ENCODE results near the gene AURKB. TPM values are rescaled to one million over a fixed set of nuclear protein-coding genes. Genes with fewer than 3 reads are reported as not detected.

Gene AURKB
- total and polyA plus RNA-seq, 2 donors (not counting 1 experiment from before 2014, with no cell fraction given) = 1.1 to 5.3 TPM

- Mint-ChIP-seq H3K27ac (peak overlapping the region; percentile 99), H3K4me1 (peaks cover 48% of the 10 kb centered on the region), H3K4me3 (peak overlapping the region; percentile 93), H3K9me3 (ENCODE audit: insufficient read depth) (no peaks in the 10 kb centered on the region), H3K27me3 (no peaks in the 10 kb centered on the region)
- Histone ChIP-seq H3K27me3 (replicated peaks in 1 of 4; ENCODE audit: control extremely low read depth in 1 of 4, control insufficient read depth in 3 of 4, insufficient read depth in 4 of 4, low read length in 3 of 4) (no peaks in the 10 kb centered on the region), H3K4me1 (ENCODE audit: control insufficient read depth in 2 of 2, insufficient read depth in 2 of 2, low read length in 2 of 2) (peaks cover 36 to 58% of the 10 kb centered on the region in 2 donors), H4K20me1 (ENCODE audit: control insufficient read depth, insufficient read depth, low read length, poor library complexity, severe bottlenecking) (peaks cover 4% of the 10 kb centered on the region), H2AFZ (ENCODE audit: insufficient read depth, low read depth, low read length, poor library complexity, severe bottlenecking) (peak overlapping the region; percentile 96), H3K4me2 (replicated peaks; ENCODE audit: low read depth, low read length, poor library complexity, severe bottlenecking) (peak overlapping the region; percentile 99), H3K27ac (ENCODE audit: low read length in 2 of 2) (peak overlapping the region; percentile 94 to 99), H3K9ac (ENCODE audit: low read length) (peak overlapping the region; percentile 99), H3K79me2 (ENCODE audit: control insufficient read depth, insufficient read depth, low read length) (peaks cover 25% of the 10 kb centered on the region), H3K4me3 (ENCODE audit: control extremely low read depth in 1 of 5, extremely low read depth in 1 of 5, insufficient read depth in 1 of 5, low read depth in 2 of 5, low read length in 4 of 5) (peak overlapping the region; percentile 43 to 98 (median 94)), H3K36me3 (replicated peaks in 1 of 2; ENCODE audit: control extremely low read depth in 1 of 2, control insufficient read depth in 1 of 2, extremely low read depth in 1 of 2, insufficient read depth in 2 of 2, low read length in 1 of 2) (peaks cover 0 to 26% of the 10 kb centered on the region in 2 experiments), H3K9me3 (ENCODE audit: control extremely low read depth in 1 of 3, control insufficient read depth in 2 of 3, insufficient read depth in 1 of 3, low read length in 2 of 3) (no peaks in the 10 kb centered on the region)
- 13% methylated on average over 50 of the region's 55 CpGs for WGBS (ENCODE audit: insufficient coverage)
- TF ChIP-seq, protein P1, sequence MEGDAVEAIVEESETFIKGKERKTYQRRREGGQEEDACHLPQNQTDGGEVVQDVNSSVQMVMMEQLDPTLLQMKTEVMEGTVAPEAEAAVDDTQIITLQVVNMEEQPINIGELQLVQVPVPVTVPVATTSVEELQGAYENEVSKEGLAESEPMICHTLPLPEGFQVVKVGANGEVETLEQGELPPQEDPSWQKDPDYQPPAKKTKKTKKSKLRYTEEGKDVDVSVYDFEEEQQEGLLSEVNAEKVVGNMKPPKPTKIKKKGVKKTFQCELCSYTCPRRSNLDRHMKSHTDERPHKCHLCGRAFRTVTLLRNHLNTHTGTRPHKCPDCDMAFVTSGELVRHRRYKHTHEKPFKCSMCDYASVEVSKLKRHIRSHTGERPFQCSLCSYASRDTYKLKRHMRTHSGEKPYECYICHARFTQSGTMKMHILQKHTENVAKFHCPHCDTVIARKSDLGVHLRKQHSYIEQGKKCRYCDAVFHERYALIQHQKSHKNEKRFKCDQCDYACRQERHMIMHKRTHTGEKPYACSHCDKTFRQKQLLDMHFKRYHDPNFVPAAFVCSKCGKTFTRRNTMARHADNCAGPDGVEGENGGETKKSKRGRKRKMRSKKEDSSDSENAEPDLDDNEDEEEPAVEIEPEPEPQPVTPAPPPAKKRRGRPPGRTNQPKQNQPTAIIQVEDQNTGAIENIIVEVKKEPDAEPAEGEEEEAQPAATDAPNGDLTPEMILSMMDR (IDR thresholded peaks at IDR 0.05) = no peak
- TF ChIP-seq EZH2 (IDR thresholded peaks at IDR 0.05; ENCODE audit: borderline replicate concordance, insufficient read depth, low read depth, low read length, poor library complexity, severe bottlenecking) = no peak
- DNase-seq = no peak
- intact Hi-C loops (cut with micrococcal nuclease) = loop anchor here (1.0 kb wide), 1 partner anchor 10 kb away; no protein-coding TSS in a partner anchor
- ChIA-PET CTCF (interaction anchor here (1.1 to 7.7 kb wide), 6 partner anchors 9 to 82 kb away, joined by 3 to 86 read pairs (median 4); no protein-coding TSS in a partner anchor), POLR2A (interaction anchor here (0.6 to 3.6 kb wide), 10 partner anchors 10 to 85 kb away, joined by 3 to 18 read pairs (median 5); partner anchors contain the start of genes BORCS6 and CTC1)
- peak; percentile 22 for ATAC-seq (ENCODE audit: low read depth)
Observed at GRCh38 chr17:8162997-8163977, 47.1 kb downstream of the AURKB start.

Measured in B cell (primary cell).